MM.1S (cell line): Measurements from ENCODE around the gene SLC9A2.

Experiments used
- CTCF ChIP-seq: fragments of 300-600 bp; sonication (generic); IDR thresholded peaks from 2 replicates; pipeline ENCODE4 v1.5.1; 2016; ENCODE audit warnings: antibody characterized with exemption, low read length, mixed read lengths
- EZH2phosphoT487 ChIP-seq: fragments of 300-600 bp; sonication (generic); IDR thresholded peaks from 2 replicates; pipeline ENCODE4 v1.6.1; 2018; ENCODE audit warnings: antibody characterized with exemption, low read length

- TF ChIP-seq CTCF (no peak), EZH2phosphoT487 (no peak)
Observed at GRCh38 chr2:102726128-102727087, 107.1 kb downstream of the SLC9A2 start.
